ENCODE data around the gene STX8.

- TF ChIP-seq, protein P1, sequence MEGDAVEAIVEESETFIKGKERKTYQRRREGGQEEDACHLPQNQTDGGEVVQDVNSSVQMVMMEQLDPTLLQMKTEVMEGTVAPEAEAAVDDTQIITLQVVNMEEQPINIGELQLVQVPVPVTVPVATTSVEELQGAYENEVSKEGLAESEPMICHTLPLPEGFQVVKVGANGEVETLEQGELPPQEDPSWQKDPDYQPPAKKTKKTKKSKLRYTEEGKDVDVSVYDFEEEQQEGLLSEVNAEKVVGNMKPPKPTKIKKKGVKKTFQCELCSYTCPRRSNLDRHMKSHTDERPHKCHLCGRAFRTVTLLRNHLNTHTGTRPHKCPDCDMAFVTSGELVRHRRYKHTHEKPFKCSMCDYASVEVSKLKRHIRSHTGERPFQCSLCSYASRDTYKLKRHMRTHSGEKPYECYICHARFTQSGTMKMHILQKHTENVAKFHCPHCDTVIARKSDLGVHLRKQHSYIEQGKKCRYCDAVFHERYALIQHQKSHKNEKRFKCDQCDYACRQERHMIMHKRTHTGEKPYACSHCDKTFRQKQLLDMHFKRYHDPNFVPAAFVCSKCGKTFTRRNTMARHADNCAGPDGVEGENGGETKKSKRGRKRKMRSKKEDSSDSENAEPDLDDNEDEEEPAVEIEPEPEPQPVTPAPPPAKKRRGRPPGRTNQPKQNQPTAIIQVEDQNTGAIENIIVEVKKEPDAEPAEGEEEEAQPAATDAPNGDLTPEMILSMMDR (IDR thresholded peaks at IDR 0.05), result no peak
- TF ChIP-seq POLR2A (IDR thresholded peaks at IDR 0.05), result no peak
- TF ChIP-seq POLR2AphosphoS5 (IDR thresholded peaks at IDR 0.05), result no peak
- no peak for TF ChIP-seq EP300 (IDR thresholded peaks at IDR 0.05)
Observed at GRCh38 chr17:9606453-9606852, 30.8 kb upstream of the STX8 start.
